Measurements from ENCODE around the gene CPPED1. TPM values are rescaled to one million over a fixed set of nuclear protein-coding genes. Genes with fewer than 3 reads are reported as not detected.

The CPPED1 gene
- total and polyA plus RNA-seq, 4 donors = 8.8 to 13.3 (median 9.5) TPM

GRCh38 chr16:12613131-12613991 is 190.3 kb downstream of the CPPED1 start:
- Histone ChIP-seq H3K27me3 (ENCODE audit: control insufficient read depth, insufficient read depth, low read length) (no peaks in the 10 kb centered on the region), H3K4me3 (ENCODE audit: low read depth, low read length) (no peak overlapping the region), H3K27ac (ENCODE audit: low read depth, low read length) (no peak overlapping the region), H3K36me3 (ENCODE audit: control insufficient read depth, insufficient read depth, low read length) (no peaks in the 10 kb centered on the region), H3K9me3 (ENCODE audit: control insufficient read depth, insufficient read depth, low read length) (no peaks in the 10 kb centered on the region), H3K4me1 (ENCODE audit: control insufficient read depth, insufficient read depth, low read length) (no peaks in the 10 kb centered on the region)
- DNase-seq (ENCODE audit: low read depth in 4 of 6, low spot score in 6 of 6) = no peak
- WGBS (ENCODE audit: insufficient coverage) = 74% methylated on average over 11 of the region's 15 CpGs

GRCh38 chr16:12612598-12613101 is 191.0 kb downstream of the CPPED1 start:
- H3K9me3 ChIP-seq (ENCODE audit: control insufficient read depth, insufficient read depth, low read length) = no peaks in the 10 kb centered on the region
- H3K4me1 ChIP-seq (ENCODE audit: control insufficient read depth, insufficient read depth, low read length) = no peaks in the 10 kb centered on the region
- DNase-seq (ENCODE audit: low read depth in 4 of 6, low spot score in 6 of 6) = no peak
- no peak overlapping the region for H3K27ac ChIP-seq (ENCODE audit: low read depth, low read length)
- no peak overlapping the region for H3K4me3 ChIP-seq (ENCODE audit: low read depth, low read length)
- H3K27me3 ChIP-seq (ENCODE audit: control insufficient read depth, insufficient read depth, low read length) = no peaks in the 10 kb centered on the region
- no peaks in the 10 kb centered on the region for H3K36me3 ChIP-seq (ENCODE audit: control insufficient read depth, insufficient read depth, low read length)
- WGBS (ENCODE audit: insufficient coverage) = 94% methylated on average over 8 of the region's 9 CpGs

- 85% methylated on average over 5 of the region's 10 CpGs for WGBS (ENCODE audit: insufficient coverage)
- H3K27ac ChIP-seq (ENCODE audit: low read depth, low read length) = no peak overlapping the region
- H3K9me3 ChIP-seq (ENCODE audit: control insufficient read depth, insufficient read depth, low read length) = no peaks in the 10 kb centered on the region
- H3K4me1 ChIP-seq (ENCODE audit: control insufficient read depth, insufficient read depth, low read length) = no peaks in the 10 kb centered on the region
- H3K27me3 ChIP-seq (ENCODE audit: control insufficient read depth, insufficient read depth, low read length) = no peaks in the 10 kb centered on the region
- no peak overlapping the region for H3K4me3 ChIP-seq (ENCODE audit: low read depth, low read length)
- DNase-seq (ENCODE audit: low read depth in 4 of 6, low spot score in 6 of 6) = no peak
- no peaks in the 10 kb centered on the region for H3K36me3 ChIP-seq (ENCODE audit: control insufficient read depth, insufficient read depth, low read length)
These were observed 191.6 kb downstream of the CPPED1 start for GRCh38 chr16:12611916-12612597.

- Histone ChIP-seq H3K27me3 (ENCODE audit: control insufficient read depth, insufficient read depth, low read length) (no peaks in the 10 kb centered on the region), H3K4me3 (ENCODE audit: low read depth, low read length) (no peak overlapping the region), H3K27ac (ENCODE audit: low read depth, low read length) (no peak overlapping the region), H3K9me3 (ENCODE audit: control insufficient read depth, insufficient read depth, low read length) (no peaks in the 10 kb centered on the region), H3K4me1 (ENCODE audit: control insufficient read depth, insufficient read depth, low read length) (no peaks in the 10 kb centered on the region), H3K36me3 (ENCODE audit: control insufficient read depth, insufficient read depth, low read length) (no peaks in the 10 kb centered on the region)
- 78% methylated on average over 3 of the region's 4 CpGs for WGBS (ENCODE audit: insufficient coverage)
- no peak for DNase-seq (ENCODE audit: low read depth in 4 of 6, low spot score in 6 of 6)
These were observed 192.6 kb downstream of the CPPED1 start for GRCh38 chr16:12611006-12611477.

- H3K4me3 ChIP-seq (ENCODE audit: low read depth, low read length) = no peak overlapping the region
- 86% methylated on average over 4 of the region's 8 CpGs for WGBS (ENCODE audit: insufficient coverage)
- no peaks in the 10 kb centered on the region for H3K9me3 ChIP-seq (ENCODE audit: control insufficient read depth, insufficient read depth, low read length)
- no peak for DNase-seq (ENCODE audit: low read depth in 4 of 6, low spot score in 6 of 6)
- H3K27ac ChIP-seq (ENCODE audit: low read depth, low read length) = no peak overlapping the region
- no peaks in the 10 kb centered on the region for H3K36me3 ChIP-seq (ENCODE audit: control insufficient read depth, insufficient read depth, low read length)
- H3K27me3 ChIP-seq (ENCODE audit: control insufficient read depth, insufficient read depth, low read length) = no peaks in the 10 kb centered on the region
- no peaks in the 10 kb centered on the region for H3K4me1 ChIP-seq (ENCODE audit: control insufficient read depth, insufficient read depth, low read length)
These were observed 193.6 kb downstream of the CPPED1 start for GRCh38 chr16:12609937-12610699.

Small RNA genes lying within 50 kb of the gene (small RNA-seq; reads per million reads assigned to genes)
- gene MIR4718 (ENCODE audit: low replicate concordance) (not detected), gene RF00443 (ENCODE audit: low replicate concordance) (not detected)

Other genes with a start within 250 kb of the CPPED1 start
- 1 to 10 TPM; 6.2 to 9.5 TPM for gene SHISA9, start 97.7 kb upstream of the CPPED1 start, total RNA-seq
- gene SHISA9, start 97.7 kb upstream of the CPPED1 start, polyA plus RNA-seq (ENCODE audit: insufficient read length in 2 of 2) = 10 to 100 TPM; 20.0 to 23.3 TPM

Data from spinal cord (tissue), 10 donors.